Hepatic stellate cell (primary cell): ENCODE measurements around the gene SNX13.
A peak's percentile ranks its signal among the peaks of the same experiment; 100 is the strongest.

ENCODE experiments used
- DNase-seq: peaks from one replicate; pipeline ENCODE4 v3.0.0; 2011; ENCODE audit warnings: low spot score

Gene SNX13

GRCh38 chr7:17944720-17945119 lies 4.4 kb upstream of the SNX13 start:
- DNase-seq = no peak

- no peak for DNase-seq
These were observed 2.7 kb upstream of the SNX13 start for GRCh38 chr7:17943006-17943405.

GRCh38 chr7:17942231-17942630 lies 1.9 kb upstream of the SNX13 start:
- no peak for DNase-seq

GRCh38 chr7:17940951-17941431 lies 697 bp upstream of the SNX13 start:
- DNase-seq = no peak

- peak; percentile 42 for DNase-seq
These were observed 540 bp downstream of the SNX13 start for GRCh38 chr7:17939606-17940301.

GRCh38 chr7:17939211-17939605 lies 1.1 kb downstream of the SNX13 start:
- DNase-seq = peak; percentile 26

GRCh38 chr7:17937506-17938120 lies 2.7 kb downstream of the SNX13 start:
- no peak for DNase-seq

- no peak for DNase-seq
These were observed 4.0 kb downstream of the SNX13 start for GRCh38 chr7:17936321-17936720.

GRCh38 chr7:17934612-17935240 lies 5.6 kb downstream of the SNX13 start:
- no peak for DNase-seq

GRCh38 chr7:17934094-17934493 lies 6.2 kb downstream of the SNX13 start:
- DNase-seq = no peak

GRCh38 chr7:17932770-17933169 lies 7.5 kb downstream of the SNX13 start:
- no peak for DNase-seq

GRCh38 chr7:17931069-17931468 lies 9.2 kb downstream of the SNX13 start:
- DNase-seq = no peak

GRCh38 chr7:17930546-17930945 lies 9.7 kb downstream of the SNX13 start:
- DNase-seq = no peak

GRCh38 chr7:17929647-17930395 lies 10.5 kb downstream of the SNX13 start:
- DNase-seq = no peak

- no peak for DNase-seq
These were observed 12.2 kb downstream of the SNX13 start for GRCh38 chr7:17928055-17928454.

- DNase-seq = no peak
These were observed 18.4 kb downstream of the SNX13 start for GRCh38 chr7:17921857-17922416.

- no peak for DNase-seq
These were observed 22.5 kb downstream of the SNX13 start for GRCh38 chr7:17917842-17918241.

- no peak for DNase-seq
These were observed 23.5 kb downstream of the SNX13 start for GRCh38 chr7:17916786-17917185.

- no peak for DNase-seq
These were observed 24.5 kb downstream of the SNX13 start for GRCh38 chr7:17915796-17916195.

GRCh38 chr7:17915168-17915567 lies 25.1 kb downstream of the SNX13 start:
- no peak for DNase-seq

GRCh38 chr7:17913250-17913649 lies 27.0 kb downstream of the SNX13 start:
- no peak for DNase-seq

GRCh38 chr7:17912536-17913235 lies 27.6 kb downstream of the SNX13 start:
- no peak for DNase-seq
